Measurements from ENCODE around the gene MFSD1.

DNA sequence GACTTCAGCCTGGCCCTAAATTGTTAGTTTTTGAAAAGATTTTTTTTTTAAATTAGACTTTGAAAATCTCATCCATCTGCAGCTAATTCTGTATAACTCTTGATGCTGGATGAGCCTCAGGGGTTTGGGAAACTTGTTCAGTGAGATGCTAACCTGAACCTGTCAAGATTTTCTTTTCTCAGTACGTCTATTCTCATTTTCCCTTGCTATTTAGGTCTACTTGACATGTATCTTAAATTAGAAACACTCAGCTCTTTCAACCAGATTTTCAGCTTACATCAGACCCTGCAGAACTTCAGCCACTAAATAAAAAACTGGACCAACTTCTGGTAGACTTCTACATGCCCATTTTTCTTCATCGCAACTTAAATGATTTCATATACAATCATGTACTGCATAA lies 61.4 kb downstream of the MFSD1 start:
- TF ChIP-seq CTCF (conservative IDR thresholded peaks at IDR 0.05) (no peak), EZH2 (IDR thresholded peaks at IDR 0.05; ENCODE audit: low read depth) (no peak)

All from PC-9 (cell line).